ENCODE measurements around the gene WBP1. TPM values are rescaled to one million over a fixed set of nuclear protein-coding genes. Genes with fewer than 3 reads are reported as not detected.
A peak's percentile ranks its signal among the peaks of the same experiment; 100 is the strongest.
"Not testable (repeated sequence)": the region's sequence is repeated elsewhere in the genome, so short reads cannot be mapped to it uniquely, and the experiment has no call there.

Gene WBP1
- total RNA-seq, 1 donor from 2014 or later = 96.1 TPM

DNA sequence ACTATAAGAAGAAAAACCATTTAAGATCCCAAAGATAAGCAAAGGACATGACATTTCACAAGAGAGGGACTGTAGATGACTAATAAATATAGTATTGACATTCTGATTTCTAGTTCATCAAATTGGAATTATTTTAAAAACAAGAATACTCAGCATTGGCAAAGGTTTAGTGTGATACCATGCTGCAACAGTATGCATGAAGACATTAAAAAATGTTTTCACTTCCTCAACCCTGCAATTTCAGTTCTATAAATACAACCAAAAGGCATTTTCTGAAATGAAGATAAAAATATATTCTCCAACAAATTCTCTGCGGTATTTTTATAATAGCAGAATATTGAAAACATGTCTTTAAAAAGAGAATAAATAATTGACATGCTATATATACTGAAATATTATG lies 38.9 kb upstream of the WBP1 start:
- H3K27me3 Mint-ChIP-seq (ENCODE audit: unreplicated experiment) = peaks cover 4% of the 10 kb centered on the region
- no peak overlapping the region for H3K4me3 Mint-ChIP-seq (ENCODE audit: unreplicated experiment)
- no peak for DNase-seq (ENCODE audit: extremely low spot score, unreplicated experiment)
- no peaks in the 10 kb centered on the region for H3K9me3 Mint-ChIP-seq (ENCODE audit: unreplicated experiment)
- no peaks in the 10 kb centered on the region for H3K36me3 Mint-ChIP-seq (ENCODE audit: unreplicated experiment)
- H3K4me1 Mint-ChIP-seq (ENCODE audit: unreplicated experiment) = peaks cover 8% of the 10 kb centered on the region
- H3K27ac Mint-ChIP-seq (ENCODE audit: unreplicated experiment) = no peak overlapping the region
- TF ChIP-seq, protein P1, sequence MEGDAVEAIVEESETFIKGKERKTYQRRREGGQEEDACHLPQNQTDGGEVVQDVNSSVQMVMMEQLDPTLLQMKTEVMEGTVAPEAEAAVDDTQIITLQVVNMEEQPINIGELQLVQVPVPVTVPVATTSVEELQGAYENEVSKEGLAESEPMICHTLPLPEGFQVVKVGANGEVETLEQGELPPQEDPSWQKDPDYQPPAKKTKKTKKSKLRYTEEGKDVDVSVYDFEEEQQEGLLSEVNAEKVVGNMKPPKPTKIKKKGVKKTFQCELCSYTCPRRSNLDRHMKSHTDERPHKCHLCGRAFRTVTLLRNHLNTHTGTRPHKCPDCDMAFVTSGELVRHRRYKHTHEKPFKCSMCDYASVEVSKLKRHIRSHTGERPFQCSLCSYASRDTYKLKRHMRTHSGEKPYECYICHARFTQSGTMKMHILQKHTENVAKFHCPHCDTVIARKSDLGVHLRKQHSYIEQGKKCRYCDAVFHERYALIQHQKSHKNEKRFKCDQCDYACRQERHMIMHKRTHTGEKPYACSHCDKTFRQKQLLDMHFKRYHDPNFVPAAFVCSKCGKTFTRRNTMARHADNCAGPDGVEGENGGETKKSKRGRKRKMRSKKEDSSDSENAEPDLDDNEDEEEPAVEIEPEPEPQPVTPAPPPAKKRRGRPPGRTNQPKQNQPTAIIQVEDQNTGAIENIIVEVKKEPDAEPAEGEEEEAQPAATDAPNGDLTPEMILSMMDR (IDR thresholded peaks at IDR 0.05) = no peak

DNA sequence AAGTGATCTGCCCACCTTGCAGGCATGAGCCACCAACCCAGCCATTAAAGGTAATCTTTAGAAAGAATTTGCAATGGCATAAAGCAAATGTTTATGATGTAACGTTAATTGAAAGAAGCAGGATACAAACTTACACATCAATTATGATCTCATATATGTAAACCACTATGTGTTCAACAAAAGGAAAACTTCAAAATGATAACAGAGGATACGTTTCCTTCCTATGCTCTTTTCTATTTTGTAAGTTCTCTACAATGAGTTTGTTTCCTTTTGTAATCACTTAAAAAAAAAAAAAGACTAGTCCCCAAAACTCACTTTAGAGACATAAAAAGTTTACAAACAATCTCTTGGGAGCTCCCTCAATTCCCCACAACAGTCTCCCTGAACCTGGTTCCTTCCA lies 38.2 kb upstream of the WBP1 start:
- TF ChIP-seq, protein P1 (IDR thresholded peaks at IDR 0.05) = no peak
- Mint-ChIP-seq H3K27me3 (ENCODE audit: unreplicated experiment) (peaks cover 4% of the 10 kb centered on the region), H3K4me1 (ENCODE audit: unreplicated experiment) (peaks cover 8% of the 10 kb centered on the region), H3K4me3 (ENCODE audit: unreplicated experiment) (no peak overlapping the region), H3K36me3 (ENCODE audit: unreplicated experiment) (no peaks in the 10 kb centered on the region), H3K27ac (ENCODE audit: unreplicated experiment) (no peak overlapping the region), H3K9me3 (ENCODE audit: unreplicated experiment) (no peaks in the 10 kb centered on the region)
- no peak for DNase-seq (ENCODE audit: extremely low spot score, unreplicated experiment)

DNA sequence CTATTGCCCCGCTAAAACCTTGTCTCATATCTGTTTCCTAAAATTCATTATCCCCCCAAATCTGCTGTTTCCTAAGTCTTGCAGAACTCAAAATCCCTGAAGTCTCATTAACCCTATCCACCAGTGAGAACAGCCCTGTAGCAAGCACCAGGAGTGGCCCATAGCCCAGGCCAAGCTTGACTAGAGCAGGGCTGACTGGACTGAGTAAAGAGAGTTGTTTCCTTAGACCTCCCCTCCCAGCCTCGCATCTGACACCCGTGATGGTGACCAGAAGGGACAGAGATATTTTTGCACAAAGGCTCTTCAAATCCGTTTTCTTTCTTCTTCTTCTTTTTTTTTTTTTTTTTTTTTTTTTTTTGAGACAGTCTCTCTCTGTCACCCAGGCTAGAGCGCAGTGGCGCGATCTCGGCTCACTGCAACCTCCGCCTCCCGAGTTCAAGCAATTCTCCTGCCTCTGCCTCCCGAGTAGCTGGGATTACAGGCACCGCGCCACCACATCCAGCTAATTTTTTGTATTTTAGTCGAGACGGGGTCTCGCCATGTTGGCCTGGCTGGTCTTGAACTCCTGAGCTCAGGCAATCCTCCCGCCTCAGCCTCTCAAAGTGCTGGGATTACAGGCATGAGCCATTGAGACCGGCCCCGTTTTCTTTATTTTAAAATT lies 37.7 kb upstream of the WBP1 start:
- not testable (repeated sequence) for H3K36me3 Mint-ChIP-seq (ENCODE audit: unreplicated experiment); H3K27me3 Mint-ChIP-seq (ENCODE audit: unreplicated experiment); H3K9me3 Mint-ChIP-seq (ENCODE audit: unreplicated experiment); DNase-seq (ENCODE audit: extremely low spot score, unreplicated experiment); H3K27ac Mint-ChIP-seq (ENCODE audit: unreplicated experiment); H3K4me1 Mint-ChIP-seq (ENCODE audit: unreplicated experiment)
- H3K4me3 Mint-ChIP-seq (ENCODE audit: unreplicated experiment) = peak overlapping the region; percentile 97

DNA sequence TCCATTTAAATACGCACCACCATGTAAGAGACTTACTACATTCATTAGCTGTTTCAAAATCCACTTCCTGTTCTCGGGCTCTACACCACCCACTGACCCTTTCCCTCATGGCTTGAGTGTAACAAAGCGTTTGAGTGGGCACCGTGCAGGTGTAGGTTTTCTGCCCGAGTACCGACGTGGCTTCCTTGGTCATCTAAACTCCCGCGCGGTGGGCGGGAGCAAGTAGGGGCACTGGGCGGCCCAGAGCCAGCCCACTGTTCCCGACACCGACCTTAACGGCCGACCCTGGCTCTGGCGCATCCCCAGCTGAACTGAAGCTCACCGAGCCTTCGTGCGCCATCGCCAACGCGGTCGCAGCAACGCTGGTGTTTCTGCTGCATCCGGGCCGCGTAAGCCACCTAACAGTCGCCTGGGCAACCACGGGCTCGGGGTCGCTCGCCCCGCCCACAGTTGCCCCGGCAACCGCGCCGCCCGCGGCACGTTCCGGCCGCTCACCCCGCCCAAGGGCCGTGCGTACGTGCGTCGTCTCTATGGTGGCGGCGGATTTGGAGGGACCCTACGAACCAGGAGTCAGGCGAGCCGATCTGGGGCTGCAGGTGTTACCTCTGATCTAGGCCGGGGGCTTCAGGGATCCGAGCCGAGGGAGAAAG lies 36.9 kb upstream of the WBP1 start, which contains the start of the genes C2orf81 and WDR54:
TSS of gene C2orf81 (minus strand) at position 399 of the 650 bp plus-strand sequence. CDS start at position 340, 59 bp downstream.
TSS of gene WDR54 (plus strand) at position 510 of the 650 bp plus-strand sequence. CDS start 424 bp downstream, outside the sequence.
- Mint-ChIP-seq H3K4me3 (ENCODE audit: unreplicated experiment) (peak within 1 kb of the TSS; percentile 97), H3K27me3 (ENCODE audit: unreplicated experiment) (peaks cover 4% of the 10 kb centered on the region), H3K36me3 (ENCODE audit: unreplicated experiment) (peaks cover 5% of the 10 kb centered on the region), H3K9me3 (ENCODE audit: unreplicated experiment) (no peaks in the 10 kb centered on the region), H3K4me1 (ENCODE audit: unreplicated experiment) (peaks cover 8% of the 10 kb centered on the region), H3K27ac (ENCODE audit: unreplicated experiment) (peak within 1 kb of the TSS; percentile 89)
- TF ChIP-seq, protein P1 (IDR thresholded peaks at IDR 0.05) = no peak
- peak; percentile 94 for DNase-seq (ENCODE audit: extremely low spot score, unreplicated experiment)

DNA sequence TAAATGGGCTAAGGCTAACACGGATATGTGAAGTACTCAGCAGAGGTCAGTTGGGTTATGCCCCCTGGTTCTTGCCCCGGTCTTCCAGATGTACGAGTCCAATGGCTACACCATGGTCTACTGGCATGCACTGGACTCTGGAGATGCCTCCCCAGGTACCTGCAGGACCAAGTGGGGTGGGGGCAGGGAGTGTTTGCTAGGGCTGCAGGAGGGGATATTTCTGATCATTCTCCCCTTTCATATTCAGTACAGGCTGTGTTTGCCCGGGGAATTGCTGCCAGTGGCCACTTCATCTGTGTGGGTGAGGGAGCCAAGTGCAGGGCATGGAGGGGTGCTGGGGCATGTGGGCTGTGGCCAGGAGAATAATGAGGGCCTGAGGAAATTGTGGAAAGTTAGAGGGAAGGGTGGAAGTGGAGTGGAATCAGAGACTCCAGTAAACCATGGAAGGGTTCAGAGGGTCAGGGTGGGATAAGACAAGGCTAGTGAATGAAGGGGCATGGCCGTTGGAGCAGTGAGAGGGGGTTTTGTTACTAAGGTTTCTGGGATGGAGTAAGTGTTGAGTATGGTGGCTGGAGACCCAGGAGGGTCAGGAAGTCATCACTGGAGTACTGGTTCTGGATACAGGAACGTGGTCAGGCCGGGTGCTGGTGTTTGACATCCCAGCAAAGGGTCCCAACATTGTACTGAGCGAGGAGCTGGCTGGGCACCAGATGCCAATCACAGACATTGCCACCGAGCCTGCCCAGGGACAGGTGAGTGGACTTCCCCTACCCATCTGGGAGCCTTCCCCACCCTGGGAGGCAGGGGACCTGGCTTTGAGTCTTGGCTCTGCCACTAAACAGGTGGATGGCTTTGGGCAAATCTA lies 34.8 kb upstream of the WBP1 start:
- peaks cover 8% of the 10 kb centered on the region for H3K4me1 Mint-ChIP-seq (ENCODE audit: unreplicated experiment)
- DNase-seq (ENCODE audit: extremely low spot score, unreplicated experiment) = no peak
- TF ChIP-seq, protein P1 (IDR thresholded peaks at IDR 0.05) = no peak
- peaks cover 2% of the 10 kb centered on the region for H3K27me3 Mint-ChIP-seq (ENCODE audit: unreplicated experiment)
- H3K9me3 Mint-ChIP-seq (ENCODE audit: unreplicated experiment) = no peaks in the 10 kb centered on the region
- H3K27ac Mint-ChIP-seq (ENCODE audit: unreplicated experiment) = no peak overlapping the region
- H3K36me3 Mint-ChIP-seq (ENCODE audit: unreplicated experiment) = peaks cover 10% of the 10 kb centered on the region
- peak overlapping the region; percentile 97 for H3K4me3 Mint-ChIP-seq (ENCODE audit: unreplicated experiment)
